Measurements from ENCODE around the gene ZNF407.
A peak's percentile ranks its signal among the peaks of the same experiment; 100 is the strongest.

Gene ZNF407

GRCh38 chr18:75071866-75072671, 474.4 kb downstream of the ZNF407 start:
- H3K79me2 ChIP-seq (ENCODE audit: control insufficient read depth, low read length): no peaks in the 10 kb centered on the region
- H3F3A ChIP-seq (ENCODE audit: control insufficient read depth, insufficient read depth): peaks cover 6% of the 10 kb centered on the region; the same call in 1 of the 2 replicates
- H4K20me1 ChIP-seq (ENCODE audit: control insufficient read depth, insufficient read depth, low read depth, low read length): no peaks in the 10 kb centered on the region
- H3K4me3 ChIP-seq (ENCODE audit: low read length): peak overlapping the region; percentile 82
- H3K4me2 ChIP-seq (ENCODE audit: low read length): peak overlapping the region; percentile 74
- TF ChIP-seq CTCF (IDR thresholded peaks at IDR 0.05; ENCODE audit: low read depth, low read length, poor library complexity, severe bottlenecking) (no peak), EZH2phosphoT487 (IDR thresholded peaks at IDR 0.05; ENCODE audit: borderline replicate concordance, low read length) (no peak)
- H3K4me1 ChIP-seq (ENCODE audit: control insufficient read depth, low read length): peaks cover 22% of the 10 kb centered on the region
- H3K27me3 ChIP-seq (ENCODE audit: control insufficient read depth, low read length): no peaks in the 10 kb centered on the region
- no peaks in the 10 kb centered on the region for H3K9me2 ChIP-seq (replicated peaks; ENCODE audit: control insufficient read depth, low read length)
- H3K27ac ChIP-seq (ENCODE audit: low read depth, low read length): peak overlapping the region; percentile 85
- H3K36me3 ChIP-seq (ENCODE audit: control insufficient read depth, low read length): no peaks in the 10 kb centered on the region
- peaks cover 4% of the 10 kb centered on the region; the same call in 1 of the 2 replicates for H3K9me3 ChIP-seq (ENCODE audit: control insufficient read depth, insufficient read depth, low read length)

GRCh38 chr18:75072672-75073371, 475.2 kb downstream of the ZNF407 start:
- no peaks in the 10 kb centered on the region for H4K20me1 ChIP-seq (ENCODE audit: control insufficient read depth, insufficient read depth, low read depth, low read length)
- no peaks in the 10 kb centered on the region for H3K27me3 ChIP-seq (ENCODE audit: control insufficient read depth, low read length)
- peaks cover 6% of the 10 kb centered on the region; the same call in 1 of the 2 replicates for H3F3A ChIP-seq (ENCODE audit: control insufficient read depth, insufficient read depth)
- no peak overlapping the region for H3K27ac ChIP-seq (ENCODE audit: low read depth, low read length)
- H3K4me2 ChIP-seq (ENCODE audit: low read length): no peak overlapping the region
- no peaks in the 10 kb centered on the region for H3K9me2 ChIP-seq (replicated peaks; ENCODE audit: control insufficient read depth, low read length)
- H3K79me2 ChIP-seq (ENCODE audit: control insufficient read depth, low read length): no peaks in the 10 kb centered on the region
- H3K9me3 ChIP-seq (ENCODE audit: control insufficient read depth, insufficient read depth, low read length): peaks cover 4% of the 10 kb centered on the region; the same call in 1 of the 2 replicates
- TF ChIP-seq CTCF (IDR thresholded peaks at IDR 0.05; ENCODE audit: low read depth, low read length, poor library complexity, severe bottlenecking) (no peak), EZH2phosphoT487 (IDR thresholded peaks at IDR 0.05; ENCODE audit: borderline replicate concordance, low read length) (no peak)
- no peak overlapping the region for H3K4me3 ChIP-seq (ENCODE audit: low read length)
- H3K36me3 ChIP-seq (ENCODE audit: control insufficient read depth, low read length): no peaks in the 10 kb centered on the region
- peaks cover 22% of the 10 kb centered on the region for H3K4me1 ChIP-seq (ENCODE audit: control insufficient read depth, low read length)

- H3F3A ChIP-seq (ENCODE audit: control insufficient read depth, insufficient read depth): peaks cover 6% of the 10 kb centered on the region; the same call in 1 of the 2 replicates
- no peaks in the 10 kb centered on the region for H3K79me2 ChIP-seq (ENCODE audit: control insufficient read depth, low read length)
- no peak overlapping the region for H3K4me3 ChIP-seq (ENCODE audit: low read length)
- H3K9me2 ChIP-seq (replicated peaks; ENCODE audit: control insufficient read depth, low read length): no peaks in the 10 kb centered on the region
- no peaks in the 10 kb centered on the region for H3K27me3 ChIP-seq (ENCODE audit: control insufficient read depth, low read length)
- H3K4me2 ChIP-seq (ENCODE audit: low read length): no peak overlapping the region
- H3K4me1 ChIP-seq (ENCODE audit: control insufficient read depth, low read length): peaks cover 22% of the 10 kb centered on the region
- H3K9me3 ChIP-seq (ENCODE audit: control insufficient read depth, insufficient read depth, low read length): peaks cover 4% of the 10 kb centered on the region; the same call in 1 of the 2 replicates
- H3K27ac ChIP-seq (ENCODE audit: low read depth, low read length): no peak overlapping the region
- H3K36me3 ChIP-seq (ENCODE audit: control insufficient read depth, low read length): no peaks in the 10 kb centered on the region
- TF ChIP-seq CTCF (IDR thresholded peaks at IDR 0.05; ENCODE audit: low read depth, low read length, poor library complexity, severe bottlenecking) (no peak), EZH2phosphoT487 (IDR thresholded peaks at IDR 0.05; ENCODE audit: borderline replicate concordance, low read length) (no peak)
- H4K20me1 ChIP-seq (ENCODE audit: control insufficient read depth, insufficient read depth, low read depth, low read length): no peaks in the 10 kb centered on the region
Observed at GRCh38 chr18:75073654-75074053, 476.0 kb downstream of the ZNF407 start.
